GM12891 (cell line): Measurements from ENCODE around the gene JAG1.

ENCODE experiments used
- PAX5 ChIP-seq: IDR thresholded peaks from 2 replicates; pipeline ENCODE4 v1.6.1; 2011; ENCODE audit warnings: low read length, moderate library complexity, mild to moderate bottlenecking; ENCODE audit not compliant: insufficient read depth, severe bottlenecking
- POLR2A ChIP-seq: IDR thresholded peaks from 2 replicates; pipeline ENCODE4 v1.6.1; 2011; ENCODE audit warnings: low read depth, low read length, control low read depth
- POLR2AphosphoS5 ChIP-seq: IDR thresholded peaks from 2 replicates; pipeline ENCODE4 v1.6.1; 2011; ENCODE audit warnings: low read depth, low read length, control low read depth
- POU2F2 ChIP-seq: IDR thresholded peaks from 2 replicates; pipeline ENCODE4 v1.6.1; 2011; ENCODE audit warnings: low read depth, mild to moderate bottlenecking, control low read depth, low read length, moderate library complexity
- SPI1 ChIP-seq: IDR thresholded peaks from 2 replicates; pipeline ENCODE4 v1.6.1; 2011; ENCODE audit warnings: low read depth, low read length, control low read depth
- TAF1 ChIP-seq: IDR thresholded peaks from 2 replicates; pipeline ENCODE4 v1.6.1; 2011; ENCODE audit warnings: low read depth, low read length, control low read depth

DNA sequence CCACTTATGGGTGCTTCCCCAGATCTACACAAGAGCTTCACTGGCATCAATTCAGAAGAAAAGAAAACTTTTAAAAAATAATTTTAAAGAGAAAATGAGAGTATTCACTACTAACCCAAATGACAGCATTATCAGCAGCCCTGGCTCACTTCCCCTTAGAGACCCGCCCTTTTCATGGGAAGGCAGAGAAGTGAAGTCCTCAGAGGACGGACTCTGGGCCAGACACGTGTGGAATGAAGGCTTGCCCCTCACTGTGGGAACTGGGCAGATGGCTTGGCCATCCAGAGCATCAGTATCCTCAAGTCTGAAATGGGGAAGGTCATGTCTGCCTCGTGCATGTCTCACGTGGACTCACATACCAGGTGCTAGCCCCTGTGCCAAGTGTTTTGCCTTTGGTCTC lies 63.5 kb downstream of the JAG1 start:
- no peak for TF ChIP-seq POLR2A
- no peak for TF ChIP-seq SPI1
- TF ChIP-seq POLR2AphosphoS5 = no peak
- TF ChIP-seq TAF1 = no peak
- TF ChIP-seq PAX5 = no peak
- no peak for TF ChIP-seq POU2F2
